ENCODE data around the gene NUP133. TPM values are rescaled to one million over a fixed set of nuclear protein-coding genes. Genes with fewer than 3 reads are reported as not detected.
A peak's percentile ranks its signal among the peaks of the same experiment; 100 is the strongest.

The NUP133 gene
- total RNA-seq, 1 donor from 2014 or later = 56.2 TPM

DNA sequence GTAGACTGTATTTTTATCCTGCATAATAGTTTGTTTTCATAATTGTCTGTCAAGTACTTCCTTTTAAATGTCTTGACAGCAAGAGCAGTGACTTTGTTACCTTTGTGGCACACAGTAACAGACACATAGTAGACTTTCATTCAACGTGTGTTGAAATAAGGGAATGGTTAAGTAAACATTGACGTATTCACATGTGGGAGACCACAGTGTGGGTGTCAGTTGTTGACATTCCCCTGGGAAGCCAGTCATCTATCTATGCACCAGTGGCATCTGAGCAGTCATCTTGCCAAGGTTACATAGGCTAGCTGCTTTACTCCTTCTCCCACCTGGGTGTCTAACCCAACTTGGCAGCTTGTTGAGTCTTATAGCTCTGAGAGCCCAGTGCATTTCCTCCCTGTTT, 1.4 kb upstream of the NUP133 start:
- H3K27ac Mint-ChIP-seq = peak overlapping the region; percentile 59
- H3K36me3 Mint-ChIP-seq (ENCODE audit: low read depth) = peaks cover 14% of the 10 kb centered on the region
- no peaks in the 10 kb centered on the region for H3K9me3 Mint-ChIP-seq
- peaks cover 1% of the 10 kb centered on the region for H3K27me3 Mint-ChIP-seq
- TF ChIP-seq, protein P1, sequence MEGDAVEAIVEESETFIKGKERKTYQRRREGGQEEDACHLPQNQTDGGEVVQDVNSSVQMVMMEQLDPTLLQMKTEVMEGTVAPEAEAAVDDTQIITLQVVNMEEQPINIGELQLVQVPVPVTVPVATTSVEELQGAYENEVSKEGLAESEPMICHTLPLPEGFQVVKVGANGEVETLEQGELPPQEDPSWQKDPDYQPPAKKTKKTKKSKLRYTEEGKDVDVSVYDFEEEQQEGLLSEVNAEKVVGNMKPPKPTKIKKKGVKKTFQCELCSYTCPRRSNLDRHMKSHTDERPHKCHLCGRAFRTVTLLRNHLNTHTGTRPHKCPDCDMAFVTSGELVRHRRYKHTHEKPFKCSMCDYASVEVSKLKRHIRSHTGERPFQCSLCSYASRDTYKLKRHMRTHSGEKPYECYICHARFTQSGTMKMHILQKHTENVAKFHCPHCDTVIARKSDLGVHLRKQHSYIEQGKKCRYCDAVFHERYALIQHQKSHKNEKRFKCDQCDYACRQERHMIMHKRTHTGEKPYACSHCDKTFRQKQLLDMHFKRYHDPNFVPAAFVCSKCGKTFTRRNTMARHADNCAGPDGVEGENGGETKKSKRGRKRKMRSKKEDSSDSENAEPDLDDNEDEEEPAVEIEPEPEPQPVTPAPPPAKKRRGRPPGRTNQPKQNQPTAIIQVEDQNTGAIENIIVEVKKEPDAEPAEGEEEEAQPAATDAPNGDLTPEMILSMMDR (IDR thresholded peaks at IDR 0.05) = no peak
- ChIA-PET POLR2A (interaction anchor here (1.8 to 3.5 kb wide), 3 partner anchors 29 to 167 kb away, joined by 7 to 47 read pairs (median 15); partner anchors contain the start of genes ABCB10 and CCSAP), CTCF (interaction anchor here (0.5 to 3.8 kb wide), 3 partner anchors 18 to 251 kb away, joined by 3 to 20 read pairs (median 5); no protein-coding TSS in a partner anchor)
- ATAC-seq (ENCODE audit: low read depth) (no peak), DNase-seq (no peak)
- intact Hi-C loops (cut with micrococcal nuclease) = loop anchor here (10.0 kb wide), 1 partner anchor 1425 kb away; the partner anchor contains the start of gene ARF1
- H3K4me1 Mint-ChIP-seq = peaks cover 30% of the 10 kb centered on the region
- H3K4me3 Mint-ChIP-seq = peak overlapping the region; percentile 90

DNA sequence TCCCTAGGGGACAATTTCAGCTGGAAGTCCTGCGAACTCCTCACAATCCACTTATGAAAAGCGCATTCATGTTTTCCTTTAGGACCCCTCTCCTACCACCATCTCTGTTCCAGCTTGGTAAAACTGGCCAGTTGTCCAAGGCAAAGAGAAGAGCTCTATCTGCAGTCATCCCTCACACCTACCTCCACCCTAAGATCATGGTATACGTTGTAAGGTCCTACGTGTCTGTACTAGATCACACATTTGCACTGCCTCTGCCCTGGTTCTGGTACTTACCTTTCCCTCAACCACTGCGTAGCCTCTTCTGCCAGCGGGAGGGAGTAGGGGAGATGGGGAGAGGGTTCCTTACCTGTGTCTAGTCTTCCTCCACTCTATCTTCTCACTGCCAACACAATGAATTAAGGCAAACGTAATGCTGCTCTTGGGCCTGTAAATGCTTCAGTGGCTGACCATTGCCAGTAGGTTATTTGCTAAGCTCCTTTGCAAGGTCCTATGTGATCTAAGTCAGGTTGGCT, 739 bp upstream of the NUP133 start:
- TF ChIP-seq, protein P1 (IDR thresholded peaks at IDR 0.05) = no peak
- CTCF ChIA-PET = interaction anchor here (0.8 to 3.8 kb wide), 3 partner anchors 27 to 250 kb away, joined by 3 to 20 read pairs (median 16); no protein-coding TSS in a partner anchor
- POLR2A ChIA-PET = interaction anchor here (1.0 to 3.5 kb wide), 8 partner anchors 18 to 1344 kb away, joined by 3 to 47 read pairs (median 6); partner anchors contain the start of genes ABCB10, CCSAP, IBA57 and RAB4A
- peaks cover 18% of the 10 kb centered on the region for H3K36me3 Mint-ChIP-seq (ENCODE audit: low read depth)
- no peaks in the 10 kb centered on the region for H3K9me3 Mint-ChIP-seq
- H3K27ac Mint-ChIP-seq = peak overlapping the region; percentile 97
- peak overlapping the region; percentile 90 for H3K4me3 Mint-ChIP-seq
- H3K4me1 Mint-ChIP-seq = peaks cover 26% of the 10 kb centered on the region
- DNase-seq (no peak), ATAC-seq (ENCODE audit: low read depth) (no peak)
- intact Hi-C loops (cut with micrococcal nuclease) = loop anchor here (1.0 to 10.0 kb wide), 6 partner anchors 29 to 1424 kb away; partner anchors contain the start of genes ABCB10, ARF1, RAB4A and TAF5L
- peaks cover 1% of the 10 kb centered on the region for H3K27me3 Mint-ChIP-seq

DNA sequence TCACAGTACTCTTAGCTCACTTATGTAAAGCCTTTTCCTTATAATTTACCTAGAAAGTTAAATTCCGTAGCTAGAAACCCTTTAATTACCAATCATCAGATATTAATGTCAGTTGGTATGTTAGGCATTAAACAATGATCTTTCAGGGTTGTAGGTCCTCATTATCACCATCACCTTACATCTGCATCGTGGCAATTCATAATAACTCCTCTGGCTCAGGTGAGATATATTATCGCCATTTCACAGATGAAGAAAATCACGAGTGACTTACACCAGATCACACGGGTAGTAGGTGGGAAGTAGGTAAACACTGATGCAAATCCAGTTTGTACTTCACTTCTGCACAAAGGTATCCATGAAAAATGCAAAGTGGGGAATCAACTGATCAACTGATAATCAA, 639 bp downstream of the NUP133 start:
- POLR2A ChIA-PET = interaction anchor here (0.5 to 3.5 kb wide), 8 partner anchors 14 to 1343 kb away, joined by 3 to 47 read pairs (median 5); partner anchors contain the start of genes ABCB10, IBA57 and RAB4A
- ATAC-seq (ENCODE audit: low read depth) (no peak), DNase-seq (no peak)
- intact Hi-C loops (cut with micrococcal nuclease) = loop anchor here (10.0 kb wide), 1 partner anchor 1423 kb away; the partner anchor contains the start of gene ARF1
- H3K36me3 Mint-ChIP-seq (ENCODE audit: low read depth) = peaks cover 27% of the 10 kb centered on the region
- no peaks in the 10 kb centered on the region for H3K9me3 Mint-ChIP-seq
- peaks cover 1% of the 10 kb centered on the region for H3K27me3 Mint-ChIP-seq
- H3K27ac Mint-ChIP-seq = peak overlapping the region; percentile 97
- CTCF ChIA-PET = interaction anchor here (2.5 to 3.8 kb wide), 2 partner anchors 26 to 249 kb away, joined by 16 to 20 read pairs; no protein-coding TSS in a partner anchor
- H3K4me1 Mint-ChIP-seq = peaks cover 26% of the 10 kb centered on the region
- TF ChIP-seq, protein P1 (IDR thresholded peaks at IDR 0.05) = no peak
- peak overlapping the region; percentile 90 for H3K4me3 Mint-ChIP-seq

DNA sequence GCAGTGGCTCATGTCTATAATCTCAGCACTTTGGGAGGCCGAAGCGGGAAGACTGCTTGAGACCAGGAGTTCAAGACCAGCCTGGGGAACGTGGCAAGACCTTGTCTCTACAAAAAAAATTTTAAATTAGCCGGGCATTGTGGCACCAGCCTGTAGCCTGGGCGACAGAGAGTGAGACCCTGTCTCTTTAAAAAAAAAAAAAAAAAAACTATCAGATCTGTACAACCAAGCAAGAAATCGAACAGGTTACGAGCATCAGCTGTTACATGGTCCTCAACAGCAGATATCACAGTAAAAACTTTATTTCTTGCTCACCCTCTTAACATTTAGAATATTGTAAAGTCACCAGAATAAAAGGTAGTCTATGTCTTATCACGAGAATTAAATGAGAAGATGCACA, 1.5 kb downstream of the NUP133 start:
- Mint-ChIP-seq H3K27me3 (peaks cover 1% of the 10 kb centered on the region), H3K27ac (no peak overlapping the region), H3K9me3 (no peaks in the 10 kb centered on the region), H3K4me3 (peak overlapping the region; percentile 90), H3K36me3 (ENCODE audit: low read depth) (peaks cover 33% of the 10 kb centered on the region), H3K4me1 (peaks cover 26% of the 10 kb centered on the region)
- TF ChIP-seq, protein P1 (IDR thresholded peaks at IDR 0.05) = no peak
- POLR2A ChIA-PET = interaction anchor here (0.6 kb wide), 2 partner anchors 23 to 251 kb away, joined by 3 to 6 read pairs; no protein-coding TSS in a partner anchor
- DNase-seq = no peak
- intact Hi-C loops (cut with micrococcal nuclease) = loop anchor here (10.0 kb wide), 1 partner anchor 1422 kb away; the partner anchor contains the start of gene ARF1
- no peak for ATAC-seq (ENCODE audit: low read depth)
- CTCF ChIA-PET = interaction anchor here (2.5 kb wide), 1 partner anchor 25 kb away, joined by 16 read pairs; no protein-coding TSS in a partner anchor

DNA sequence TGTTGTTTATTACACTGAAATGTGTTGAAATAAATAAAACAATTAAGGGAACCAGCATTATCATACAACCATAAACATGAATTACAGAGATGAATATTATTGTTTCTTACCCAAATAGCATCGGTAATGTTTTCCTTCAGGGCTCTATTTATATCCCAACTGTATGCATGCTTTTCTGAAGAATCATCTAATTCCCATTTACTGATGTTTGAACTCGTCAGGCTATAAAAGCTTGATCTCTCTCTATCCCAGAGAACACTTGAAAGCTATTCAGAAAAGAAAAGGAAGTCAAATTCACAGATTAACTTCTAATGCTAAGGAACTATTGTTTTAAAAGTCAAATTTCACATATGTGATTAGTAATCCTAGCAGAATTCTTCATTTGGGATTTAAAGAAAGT, 12.4 kb downstream of the NUP133 start:
- ATAC-seq (ENCODE audit: low read depth) (no peak), DNase-seq (no peak)
- Mint-ChIP-seq H3K4me1 (no peaks in the 10 kb centered on the region), H3K27me3 (no peaks in the 10 kb centered on the region), H3K27ac (no peak overlapping the region), H3K4me3 (no peak overlapping the region), H3K36me3 (ENCODE audit: low read depth) (peaks cover 76% of the 10 kb centered on the region), H3K9me3 (no peaks in the 10 kb centered on the region)
- POLR2A ChIA-PET = no interaction called here
- intact Hi-C loops (cut with micrococcal nuclease) = no loop called here
- CTCF ChIA-PET = interaction anchor here (0.9 to 2.0 kb wide), 2 partner anchors 14 to 237 kb away, joined by 3 to 5 read pairs; no protein-coding TSS in a partner anchor
- TF ChIP-seq, protein P1 (IDR thresholded peaks at IDR 0.05) = no peak
